Midbrain (tissue), 1 donor: Measurements from ENCODE around the gene WAC.
A peak's percentile ranks its signal among the peaks of the same experiment; 100 is the strongest.
"Not testable (repeated sequence)": the region's sequence is repeated elsewhere in the genome, so short reads cannot be mapped to it uniquely, and the experiment has no call there.

Experiments used
- DNase-seq: peaks from one replicate; lab custom pipeline; 2025; lab: John Stamatoyannopoulos, UW

Gene WAC

DNA sequence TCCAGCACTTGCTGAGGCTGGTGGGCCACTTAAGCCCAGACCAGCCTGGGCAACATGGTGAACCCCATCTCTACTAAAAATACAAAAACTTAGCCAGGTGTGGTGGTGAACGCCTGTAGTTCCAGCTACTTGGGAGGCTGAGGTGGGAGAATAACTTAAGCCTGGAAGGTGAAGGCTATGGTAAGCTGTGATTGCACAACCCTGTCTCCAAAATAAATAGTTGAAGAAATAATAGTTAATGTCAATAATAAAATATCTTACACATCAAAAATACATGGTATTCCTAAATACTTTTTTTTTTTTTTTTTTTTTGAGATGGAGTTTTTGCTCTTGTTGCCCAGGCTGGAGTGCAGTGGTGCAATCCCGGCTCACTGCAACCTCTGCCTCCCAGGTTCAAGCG, 76.7 kb downstream of the WAC start:
- DNase-seq: not testable (repeated sequence)

DNA sequence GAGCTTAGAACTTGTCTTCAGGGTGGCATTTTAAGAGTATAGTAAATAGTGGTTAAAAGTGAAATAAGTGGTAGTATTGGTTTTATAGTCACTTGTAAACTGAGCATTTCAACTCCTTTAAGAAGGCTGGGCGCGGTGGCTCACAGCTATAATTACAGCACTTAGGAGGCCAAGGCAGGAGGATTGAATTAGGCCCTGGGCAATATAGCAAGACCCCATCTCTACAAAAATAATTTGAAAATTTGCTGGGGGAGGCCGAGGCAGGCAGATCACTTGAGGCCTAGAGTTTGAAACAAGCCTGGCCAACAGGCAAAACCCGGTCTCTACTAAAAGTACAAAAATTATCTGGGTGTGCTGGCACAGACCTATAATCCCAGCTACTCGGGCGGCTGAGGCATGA, 80.0 kb downstream of the WAC start:
- no peak for DNase-seq

- no peak for DNase-seq
Observed at GRCh38 chr10:28616514-28616913, 83.6 kb downstream of the WAC start.

DNA sequence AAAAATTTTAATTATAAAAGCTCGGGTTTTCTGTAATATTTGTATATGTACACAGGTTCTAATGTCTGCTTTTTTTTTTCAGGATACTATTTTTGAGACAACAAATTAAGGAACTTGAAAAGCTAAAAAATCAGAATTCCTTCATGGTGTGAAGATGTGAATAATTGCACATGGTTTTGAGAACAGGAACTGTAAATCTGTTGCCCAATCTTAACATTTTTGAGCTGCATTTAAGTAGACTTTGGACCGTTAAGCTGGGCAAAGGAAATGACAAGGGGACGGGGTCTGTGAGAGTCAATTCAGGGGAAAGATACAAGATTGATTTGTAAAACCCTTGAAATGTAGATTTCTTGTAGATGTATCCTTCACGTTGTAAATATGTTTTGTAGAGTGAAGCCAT, 86.5 kb downstream of the WAC start:
- DNase-seq: no peak

- no peak for DNase-seq
Observed at GRCh38 chr10:28620251-28620650, 87.3 kb downstream of the WAC start.

GRCh38 chr10:28623483-28623882, 90.6 kb downstream of the WAC start:
- DNase-seq: no peak

DNA sequence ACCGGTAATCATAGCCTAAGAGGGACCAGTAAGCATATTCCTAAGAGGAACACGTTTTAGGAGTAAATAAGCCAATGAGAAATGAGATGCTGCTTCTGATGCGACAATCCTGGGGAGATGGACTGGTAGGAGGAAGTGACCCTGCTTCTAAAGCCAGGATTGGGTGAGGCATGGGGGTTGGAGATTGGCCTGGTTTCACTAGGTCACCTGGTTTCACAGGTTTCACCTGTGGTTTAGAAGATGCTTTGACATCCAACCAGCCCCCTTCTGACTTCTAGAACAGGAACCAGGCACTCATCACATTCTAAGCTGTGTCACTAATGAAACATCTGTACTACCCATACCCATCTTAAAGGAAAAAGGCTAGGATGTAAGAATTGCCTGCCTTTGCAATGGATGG, 91.4 kb downstream of the WAC start:
- DNase-seq: no peak

DNA sequence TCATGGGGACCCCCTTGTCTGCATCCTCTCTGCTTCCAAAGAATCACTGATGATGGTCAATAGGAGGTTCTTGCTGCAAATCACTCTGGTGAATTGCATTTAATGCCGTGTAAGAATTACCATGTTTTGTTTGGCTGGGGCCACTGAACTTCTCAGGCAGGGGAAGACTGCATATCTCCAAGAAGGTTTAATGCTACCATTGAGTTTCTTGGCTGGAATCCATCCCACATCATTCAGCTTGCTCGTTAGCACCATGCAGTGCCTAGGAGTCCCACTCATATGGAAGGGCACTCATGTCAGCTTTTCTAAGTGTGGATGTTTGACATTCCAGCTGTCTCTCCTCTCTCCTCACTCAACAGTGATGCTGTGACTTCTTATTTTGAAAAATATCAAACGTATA, 94.2 kb downstream of the WAC start:
- DNase-seq: no peak

GRCh38 chr10:28628184-28628893, 95.4 kb downstream of the WAC start:
- DNase-seq: peak; percentile 78

DNA sequence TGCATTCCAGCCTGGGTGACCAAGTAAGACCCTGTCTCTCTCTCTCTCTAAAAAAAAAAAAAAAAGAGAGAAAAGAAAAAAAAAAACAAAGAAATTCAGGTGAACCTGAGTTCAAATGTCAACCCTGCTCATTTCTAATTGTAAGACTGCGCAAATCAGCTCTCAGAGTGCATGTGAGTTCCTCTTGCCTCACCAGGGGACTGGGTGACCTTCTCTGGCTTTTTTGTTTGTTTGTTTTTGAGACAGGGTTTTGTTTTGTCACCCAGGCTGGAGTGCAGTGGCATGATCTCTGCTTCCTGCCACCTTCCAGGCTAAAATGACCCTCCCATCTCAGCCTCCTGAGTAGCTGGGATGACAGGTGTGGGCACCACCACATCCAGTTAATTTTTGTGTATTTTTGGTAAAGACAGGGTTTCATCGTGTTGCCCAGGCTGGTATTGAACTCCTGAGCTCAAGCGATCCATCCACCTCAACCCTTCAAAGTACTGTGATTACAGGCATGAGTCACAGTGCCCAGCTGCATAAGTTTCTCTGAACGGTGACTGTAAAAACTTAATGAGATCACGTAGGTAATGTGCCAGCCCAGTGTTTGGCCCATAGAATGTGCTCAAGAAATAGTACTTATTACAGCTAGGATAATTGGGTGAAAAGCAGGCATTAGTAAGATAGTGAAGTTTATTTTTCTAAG, 99.1 kb downstream of the WAC start:
- no peak for DNase-seq

DNA sequence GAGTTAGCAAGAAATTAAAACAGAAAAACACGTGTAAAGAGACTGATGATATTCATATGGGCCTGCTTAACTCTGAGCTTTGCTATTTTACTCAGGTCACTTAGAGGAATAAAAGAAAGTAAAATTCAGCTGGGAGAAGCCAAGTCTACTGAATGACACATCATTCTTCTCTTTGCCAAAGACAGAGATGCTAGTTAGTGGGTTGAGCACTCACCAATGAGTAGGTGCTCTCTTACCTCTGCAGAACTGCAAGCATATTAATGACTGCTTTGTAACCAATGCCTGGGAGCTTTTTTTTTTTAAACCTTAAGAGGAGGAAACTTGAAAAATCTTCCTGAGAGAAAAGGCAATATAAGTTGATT, 99.6 kb downstream of the WAC start:
- no peak for DNase-seq

DNA sequence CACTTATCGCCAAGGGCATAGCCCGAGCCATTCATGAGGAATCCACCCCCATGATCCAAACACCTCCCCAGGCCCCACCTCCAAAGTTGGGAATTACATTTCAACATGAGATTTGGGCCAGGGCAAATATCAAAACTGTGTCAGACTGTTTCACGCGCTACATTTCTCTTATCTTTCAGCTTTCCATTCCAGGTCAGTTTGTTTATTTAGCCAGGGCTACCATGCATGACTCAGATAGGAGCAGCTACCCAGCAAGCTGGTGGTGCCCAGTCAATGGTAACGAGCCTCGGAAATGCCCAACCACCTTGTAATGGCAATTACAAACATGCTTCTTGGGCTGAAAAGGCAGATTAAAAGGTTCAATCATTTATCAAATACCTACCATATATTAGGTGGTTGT, 100.8 kb downstream of the WAC start:
- no peak for DNase-seq

DNA sequence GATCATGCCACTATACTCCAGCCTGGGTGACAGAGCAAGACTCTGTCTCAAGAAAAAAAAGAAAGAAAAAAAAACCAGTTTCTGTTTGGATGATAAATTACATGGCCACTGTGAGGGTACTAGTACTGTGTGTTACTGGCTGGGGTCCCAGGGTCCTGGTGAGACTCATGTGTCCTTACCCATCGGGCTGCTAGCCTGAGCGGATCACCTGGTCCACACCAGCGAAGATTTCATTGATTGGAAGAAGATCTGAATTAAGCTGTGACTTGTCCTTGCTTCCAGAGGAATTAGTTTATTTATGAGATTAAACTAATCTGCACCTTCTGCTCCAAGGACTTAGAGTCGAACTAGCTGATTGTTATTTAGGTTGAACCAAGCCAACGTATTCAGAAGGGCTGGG, 104.4 kb downstream of the WAC start:
- DNase-seq: no peak

- no peak for DNase-seq
Observed at GRCh38 chr10:28638392-28638791, 105.5 kb downstream of the WAC start.

DNA sequence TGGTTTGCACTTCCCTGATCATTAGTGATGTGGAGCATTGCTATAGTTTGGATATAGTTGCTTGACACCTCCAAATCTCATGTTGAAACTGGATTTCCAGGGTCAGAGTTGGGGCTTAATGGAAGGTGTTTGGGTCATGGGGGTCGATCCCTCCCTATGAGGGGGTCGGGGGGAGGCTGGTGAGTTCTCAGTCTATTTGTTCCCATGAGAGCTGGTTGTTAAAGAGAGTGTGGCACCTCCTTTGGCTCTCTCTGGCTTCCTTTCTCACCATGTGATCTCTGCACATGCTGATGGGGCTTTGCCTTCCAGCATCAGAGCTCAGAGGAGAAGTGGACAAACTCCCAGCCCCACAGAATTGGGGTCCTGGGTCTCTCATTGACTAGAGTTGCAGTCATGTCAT, 107.6 kb downstream of the WAC start:
- DNase-seq: no peak

DNA sequence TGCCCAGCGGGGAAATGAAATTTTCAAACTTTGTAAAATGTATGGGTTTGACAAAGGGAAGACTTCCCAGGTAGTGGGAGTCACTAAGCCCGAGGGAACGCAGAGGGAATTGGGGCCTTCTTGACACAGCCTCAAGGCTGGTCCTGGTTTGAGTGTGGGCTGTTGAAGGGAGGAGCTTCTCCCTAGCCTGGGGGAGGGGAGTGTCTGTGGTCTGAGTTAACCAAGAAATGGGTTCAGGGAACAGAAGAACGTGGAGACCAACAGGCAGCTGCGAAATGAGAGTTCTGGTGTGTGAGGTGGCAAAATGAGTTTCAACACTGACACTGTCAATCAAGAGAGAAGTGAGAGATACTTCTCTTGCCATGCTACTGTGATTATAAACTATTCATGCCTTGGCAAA, 111.7 kb downstream of the WAC start:
- DNase-seq: no peak

DNA sequence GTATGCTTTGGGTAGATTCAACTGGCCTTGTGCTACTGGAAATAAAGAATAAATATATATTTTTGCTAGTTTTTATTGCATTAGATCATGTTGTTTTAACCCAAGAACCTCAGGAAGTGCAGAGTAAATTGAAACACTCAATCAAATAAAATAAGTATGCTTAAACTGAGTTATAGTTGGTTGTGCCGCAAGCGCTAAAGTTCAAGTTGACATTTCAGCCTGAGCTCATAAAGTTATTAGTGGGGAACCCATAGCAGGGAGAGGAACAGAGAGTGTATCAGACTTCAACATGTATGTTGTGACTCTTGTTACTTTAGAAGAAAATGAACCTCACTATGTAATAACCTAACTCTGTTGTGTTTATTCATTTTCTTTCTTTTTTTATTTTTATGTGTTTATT, 119.2 kb downstream of the WAC start:
- no peak for DNase-seq

- no peak for DNase-seq
Observed at GRCh38 chr10:28652703-28653102, 119.8 kb downstream of the WAC start.

DNA sequence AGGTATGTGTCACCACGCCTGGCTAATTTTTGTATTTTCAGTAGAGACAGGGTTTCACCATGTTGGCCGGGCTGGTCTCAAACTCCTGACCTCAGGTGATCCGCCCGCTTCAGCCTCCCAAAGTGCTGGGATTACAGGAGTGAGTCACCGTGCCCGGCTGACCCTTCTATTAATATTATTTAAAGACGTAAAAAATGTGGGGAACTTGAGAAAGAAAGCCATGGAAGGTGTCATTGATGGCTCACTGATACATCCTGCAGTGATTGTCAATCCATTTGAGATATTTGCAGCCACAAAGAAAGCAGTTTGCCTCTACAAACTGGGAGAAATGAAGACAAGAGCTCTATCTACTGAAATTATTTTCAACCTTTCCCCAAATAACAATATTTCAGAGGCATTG, 125.9 kb downstream of the WAC start:
- not testable (repeated sequence) for DNase-seq

DNA sequence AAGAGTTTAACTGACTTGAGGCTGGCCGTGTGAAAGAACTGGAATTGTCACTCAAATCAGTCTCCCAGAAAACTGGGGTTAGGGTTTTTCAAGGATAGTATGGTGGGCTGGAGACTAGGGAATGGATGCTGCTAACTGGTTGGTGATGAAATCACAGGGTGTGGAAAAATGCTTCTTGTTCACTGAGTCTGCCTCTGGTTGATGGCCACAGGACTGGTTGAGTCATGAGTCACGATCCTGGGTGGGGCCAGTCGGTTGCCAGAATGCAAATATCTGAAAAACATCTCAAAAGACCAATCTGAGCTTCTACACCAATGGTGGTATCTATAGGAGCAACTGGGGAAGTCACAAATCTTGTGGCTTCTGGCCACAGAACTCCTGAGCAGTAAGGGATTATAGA, 128.1 kb downstream of the WAC start:
- no peak for DNase-seq

- DNase-seq: peak; percentile 89
Observed at GRCh38 chr10:28663576-28664368, 130.9 kb downstream of the WAC start.

- DNase-seq: no peak
Observed at GRCh38 chr10:28664369-28664740, 131.4 kb downstream of the WAC start.

DNA sequence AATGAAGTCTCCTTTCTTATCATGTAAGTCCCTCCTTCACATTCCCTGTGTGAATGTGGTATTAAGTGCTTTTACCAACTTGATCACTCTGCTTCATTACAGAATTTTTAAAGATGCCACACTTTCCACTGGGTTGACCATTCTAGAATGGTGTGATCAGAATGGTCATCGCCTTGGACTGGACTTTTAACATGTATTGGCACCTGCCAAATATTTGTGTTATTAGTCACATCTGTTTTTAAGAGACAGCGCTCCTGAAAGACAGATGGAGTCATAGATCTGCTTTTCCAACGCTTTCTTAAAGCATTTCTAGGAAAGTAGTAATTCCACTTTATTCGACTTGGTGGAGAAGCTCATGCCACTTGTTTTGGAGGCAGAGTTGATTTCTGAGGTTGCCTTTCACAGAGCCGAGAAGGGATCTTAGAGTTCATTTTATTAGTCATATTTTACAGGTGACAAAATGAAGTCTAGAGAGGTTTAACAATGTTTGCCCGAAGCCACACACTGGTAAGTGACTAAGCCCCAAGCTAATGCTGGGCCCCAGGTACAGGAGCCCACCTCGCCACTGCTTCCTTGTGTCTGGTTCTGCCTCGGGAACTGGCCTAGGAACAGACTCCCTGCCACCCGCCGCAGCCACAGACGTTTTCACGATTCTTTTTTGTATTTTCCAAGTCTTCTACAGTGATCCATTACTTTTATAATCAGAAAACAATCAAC, 134.0 kb downstream of the WAC start:
- DNase-seq: no peak
